ENCODE measurements around the gene PYGO1.
"Not testable (repeated sequence)": the region's sequence is repeated elsewhere in the genome, so short reads cannot be mapped to it uniquely, and the experiment has no call there.

The PYGO1 gene

GRCh38 chr15:55564347-55565145, 23.6 kb downstream of the PYGO1 start:
- no peak for DNase-seq

- DNase-seq: no peak
Observed at GRCh38 chr15:55562601-55563000, 25.5 kb downstream of the PYGO1 start.

GRCh38 chr15:55555089-55555488, 33.1 kb downstream of the PYGO1 start:
- DNase-seq: no peak

- no peak for DNase-seq
Observed at GRCh38 chr15:55552926-55553325, 35.2 kb downstream of the PYGO1 start.

GRCh38 chr15:55552451-55552850, 35.7 kb downstream of the PYGO1 start:
- no peak for DNase-seq

- DNase-seq: no peak
Observed at GRCh38 chr15:55549305-55549704, 38.8 kb downstream of the PYGO1 start.

GRCh38 chr15:55546718-55547117, 41.4 kb downstream of the PYGO1 start:
- no peak for DNase-seq

GRCh38 chr15:55535436-55535835, 52.7 kb downstream of the PYGO1 start:
- DNase-seq: no peak

GRCh38 chr15:55532944-55533343, 55.2 kb downstream of the PYGO1 start:
- no peak for DNase-seq

- DNase-seq: no peak
Observed at GRCh38 chr15:55530861-55531313, 57.3 kb downstream of the PYGO1 start.

- no peak for DNase-seq
Observed at GRCh38 chr15:55528812-55529211, 59.3 kb downstream of the PYGO1 start.

- no peak for DNase-seq
Observed at GRCh38 chr15:55527150-55527549, 61.0 kb downstream of the PYGO1 start.

GRCh38 chr15:55526559-55527036, 61.5 kb downstream of the PYGO1 start:
- DNase-seq: peak; percentile 3

GRCh38 chr15:55522742-55523450, 65.2 kb downstream of the PYGO1 start:
- no peak for DNase-seq

GRCh38 chr15:55518641-55519040, 69.5 kb downstream of the PYGO1 start:
- DNase-seq: no peak

- no peak for DNase-seq
Observed at GRCh38 chr15:55518009-55518408, 70.1 kb downstream of the PYGO1 start.

GRCh38 chr15:55515991-55516776, 72.0 kb downstream of the PYGO1 start:
- DNase-seq: no peak

- no peak for DNase-seq
Observed at GRCh38 chr15:55515491-55515890, 72.7 kb downstream of the PYGO1 start.

GRCh38 chr15:55514414-55514850, 73.7 kb downstream of the PYGO1 start:
- DNase-seq: no peak

GRCh38 chr15:55513621-55514413, 74.3 kb downstream of the PYGO1 start:
- DNase-seq: not testable (repeated sequence)

- no peak for DNase-seq
Observed at GRCh38 chr15:55513152-55513551, 75.0 kb downstream of the PYGO1 start.

GRCh38 chr15:55507567-55507966, 80.6 kb downstream of the PYGO1 start:
- DNase-seq: no peak

Data from NCI-H1694 treated with DMSO at 0.1 percent for 48 hours (cell line).